CD4-positive, alpha-beta T cell (primary cell): ENCODE data around the gene RGPD3. TPM values are rescaled to one million over a fixed set of nuclear protein-coding genes. Genes with fewer than 3 reads are reported as not detected.
"Not testable (repeated sequence)": the region's sequence is repeated elsewhere in the genome, so short reads cannot be mapped to it uniquely, and the experiment has no call there.

Source experiments
- ATAC-seq: fragments of 200-7000 bp; cut with Tn5 transposase; one replicate; pipeline ENCODE4 v1.10.0; 2022; ENCODE audit warnings: mild to moderate bottlenecking; ENCODE audit not compliant: poor library complexity
- CTCF ChIA-PET: fragments of 350-600 bp; sonication (Branson Sonifier 250); formaldehyde crosslinking; loops from one replicate; lab custom pipeline; 2021; ENCODE audit warnings: antibody characterized with exemption, inconsistent platforms; lab: Charles Lee
- POLR2A ChIA-PET: fragments of 350-600 bp; sonication (Branson Sonifier 250); formaldehyde crosslinking; loops from one replicate; lab custom pipeline; 2021; ENCODE audit warnings: antibody characterized with exemption, inconsistent platforms; lab: Charles Lee
- DNase-seq, 14 experiments: peaks; one replicate each; pipeline ENCODE4 v3.0.0-alpha.2; 2013 to 2020; ENCODE audit warnings: mixed read lengths in 2 of 14
- H3K27ac ChIP-seq, 2 donors: one replicate each; pipeline versions ENCODE4 v1.5.1 to v1.7.0; 2013; ENCODE audit warnings: low read length in 2 of 2, low read depth in 1 of 2, mild to moderate bottlenecking in 1 of 2
- H3K27me3 ChIP-seq, 2 experiments: 1 replicate in 1 of 2; 2 replicates in 1 of 2; pipeline versions ENCODE4 v1.6.1 to v1.7.0; 2013; ENCODE audit warnings: low read length in 2 of 2, control low read depth in 1 of 2, mild to moderate bottlenecking in 1 of 2, moderate library complexity in 1 of 2; ENCODE audit not compliant: insufficient read depth in 2 of 2, control insufficient read depth in 1 of 2
- H3K36me3 ChIP-seq: one replicate; pipeline ENCODE4 v1.6.1; 2013; ENCODE audit warnings: low read length, control low read depth; ENCODE audit not compliant: insufficient read depth
- H3K4me1 ChIP-seq: one replicate; pipeline ENCODE4 v1.6.1; 2013; ENCODE audit warnings: low read length, control low read depth; ENCODE audit not compliant: insufficient read depth
- H3K4me3 ChIP-seq: one replicate; pipeline ENCODE4 v1.5.1; 2013; ENCODE audit warnings: mild to moderate bottlenecking, low read length, moderate library complexity
- H3K9me3 ChIP-seq, 2 experiments: 1 replicate in 1 of 2; 2 replicates in 1 of 2; pipeline versions ENCODE4 v1.6.1 to v1.7.0; 2013; ENCODE audit warnings: low read length in 2 of 2, mild to moderate bottlenecking in 2 of 2, control low read depth in 1 of 2, moderate library complexity in 1 of 2; ENCODE audit not compliant: control insufficient read depth in 1 of 2, insufficient read depth in 1 of 2
- H3K27ac Mint-ChIP-seq: one replicate; pipeline ENCODE4 v1.8.0; 2020; ENCODE audit warnings: mixed read lengths
- H3K27me3 Mint-ChIP-seq: one replicate; pipeline ENCODE4 v1.8.0; 2021; ENCODE audit warnings: mixed read lengths
- H3K36me3 Mint-ChIP-seq: one replicate; pipeline ENCODE4 v1.8.0; 2021; ENCODE audit warnings: low read depth, mixed read lengths
- H3K4me1 Mint-ChIP-seq: one replicate; pipeline ENCODE4 v1.8.0; 2021; ENCODE audit warnings: low read depth, mixed read lengths
- H3K4me3 Mint-ChIP-seq: one replicate; pipeline ENCODE4 v1.8.0; 2020; ENCODE audit warnings: mild to moderate bottlenecking, mixed read lengths
- H3K9me3 Mint-ChIP-seq: one replicate; pipeline ENCODE4 v1.8.0; 2020; ENCODE audit warnings: mixed read lengths
- intact Hi-C, 2 experiments: fragments of 100-400 bp; cut with DNase I in 1 of 2; cut with micrococcal nuclease in 1 of 2; formaldehyde crosslinking; loops; one replicate each; pipeline versions ENCODE4 v1.15.1 to v1.9.0; 2023 to 2025; cut with DNase I, micrococcal nuclease
- total RNA-seq, 174 experiments: library from RNA in 2 of 174; stranded (reverse) in 2 of 174; gene quantifications; one replicate each; pipeline ENCODE4 v1.2.3 and lab custom pipeline; 2021 to 2026
- TF ChIP-seq, protein P1 (sequence below): fragments of 200-600 bp; IDR thresholded peaks from one replicate; pipeline ENCODE4 v1.8.0; 2022; ENCODE audit warnings: antibody characterized with exemption, mild to moderate bottlenecking

RGPD3 gene
- total RNA-seq, 2 experiments from 2014 or later = 0.11 to 0.38 TPM

DNA sequence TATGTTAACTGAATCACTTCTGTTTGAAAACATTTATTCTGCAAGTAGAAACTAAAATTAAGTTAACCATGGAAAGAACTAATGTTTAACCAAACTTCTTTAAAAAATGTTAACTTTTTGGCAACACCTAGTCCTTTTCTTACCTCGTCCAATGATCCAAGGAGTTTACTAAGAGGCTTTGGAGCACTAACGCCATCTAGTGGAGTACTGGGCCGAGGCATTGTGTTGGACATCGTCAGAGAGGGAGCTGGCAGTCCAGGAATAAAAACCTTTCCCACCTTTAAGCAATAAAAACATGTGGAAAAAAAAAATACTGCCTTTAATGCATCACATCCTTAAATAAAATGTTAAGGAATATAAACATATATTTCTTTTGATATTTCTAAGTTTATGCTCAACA is 2.4 kb upstream of the RGPD3 start:
- intact Hi-C loops = loop anchor here (2.0 to 10.0 kb wide), 3 partner anchors 366 to 893 kb away; no protein-coding TSS in a partner anchor
- DNase-seq (peak in 10 of 14 experiments; percentile 15 to 57 (median 42)), ATAC-seq (peak; percentile 67)
- H3K4me1 Mint-ChIP-seq, H3K4me1 ChIP-seq, POLR2A ChIA-PET, H3K27ac ChIP-seq, H3K9me3 ChIP-seq, H3K27me3 Mint-ChIP-seq, H3K4me3 ChIP-seq, H3K27me3 ChIP-seq, H3K36me3 ChIP-seq, H3K27ac Mint-ChIP-seq, H3K4me3 Mint-ChIP-seq, H3K9me3 Mint-ChIP-seq, CTCF ChIA-PET, H3K36me3 Mint-ChIP-seq: not testable (repeated sequence)
- TF ChIP-seq, protein P1, sequence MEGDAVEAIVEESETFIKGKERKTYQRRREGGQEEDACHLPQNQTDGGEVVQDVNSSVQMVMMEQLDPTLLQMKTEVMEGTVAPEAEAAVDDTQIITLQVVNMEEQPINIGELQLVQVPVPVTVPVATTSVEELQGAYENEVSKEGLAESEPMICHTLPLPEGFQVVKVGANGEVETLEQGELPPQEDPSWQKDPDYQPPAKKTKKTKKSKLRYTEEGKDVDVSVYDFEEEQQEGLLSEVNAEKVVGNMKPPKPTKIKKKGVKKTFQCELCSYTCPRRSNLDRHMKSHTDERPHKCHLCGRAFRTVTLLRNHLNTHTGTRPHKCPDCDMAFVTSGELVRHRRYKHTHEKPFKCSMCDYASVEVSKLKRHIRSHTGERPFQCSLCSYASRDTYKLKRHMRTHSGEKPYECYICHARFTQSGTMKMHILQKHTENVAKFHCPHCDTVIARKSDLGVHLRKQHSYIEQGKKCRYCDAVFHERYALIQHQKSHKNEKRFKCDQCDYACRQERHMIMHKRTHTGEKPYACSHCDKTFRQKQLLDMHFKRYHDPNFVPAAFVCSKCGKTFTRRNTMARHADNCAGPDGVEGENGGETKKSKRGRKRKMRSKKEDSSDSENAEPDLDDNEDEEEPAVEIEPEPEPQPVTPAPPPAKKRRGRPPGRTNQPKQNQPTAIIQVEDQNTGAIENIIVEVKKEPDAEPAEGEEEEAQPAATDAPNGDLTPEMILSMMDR = peak; percentile 35

DNA sequence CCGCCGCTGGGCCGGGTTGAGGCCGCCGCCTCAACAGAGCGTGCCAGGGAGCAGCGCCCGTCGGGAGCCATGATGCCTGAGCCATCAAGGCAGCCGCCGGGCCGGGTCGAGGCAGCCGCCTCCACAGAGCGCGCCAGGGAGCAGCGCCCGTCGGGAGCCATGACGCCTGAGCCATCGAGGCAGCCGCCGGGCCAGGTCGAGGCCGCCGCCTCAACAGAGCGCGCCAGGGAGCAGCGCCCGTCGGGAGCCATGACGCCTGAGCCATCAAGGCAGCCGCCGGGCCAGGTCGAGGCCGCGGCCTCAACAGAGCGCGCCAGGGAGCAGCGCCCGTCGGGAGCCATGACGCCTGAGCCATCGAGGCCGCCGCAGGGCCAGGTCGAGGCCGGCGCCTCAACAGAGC is 697 bp downstream of the RGPD3 start:
- H3K4me1 Mint-ChIP-seq, H3K4me3 ChIP-seq, H3K4me3 Mint-ChIP-seq, H3K27ac ChIP-seq, intact Hi-C loops, H3K27me3 Mint-ChIP-seq, CTCF ChIA-PET, H3K4me1 ChIP-seq, H3K27me3 ChIP-seq, H3K27ac Mint-ChIP-seq, H3K36me3 ChIP-seq, DNase-seq, POLR2A ChIA-PET, H3K9me3 ChIP-seq, ATAC-seq, H3K9me3 Mint-ChIP-seq, H3K36me3 Mint-ChIP-seq: not testable (repeated sequence)

DNA sequence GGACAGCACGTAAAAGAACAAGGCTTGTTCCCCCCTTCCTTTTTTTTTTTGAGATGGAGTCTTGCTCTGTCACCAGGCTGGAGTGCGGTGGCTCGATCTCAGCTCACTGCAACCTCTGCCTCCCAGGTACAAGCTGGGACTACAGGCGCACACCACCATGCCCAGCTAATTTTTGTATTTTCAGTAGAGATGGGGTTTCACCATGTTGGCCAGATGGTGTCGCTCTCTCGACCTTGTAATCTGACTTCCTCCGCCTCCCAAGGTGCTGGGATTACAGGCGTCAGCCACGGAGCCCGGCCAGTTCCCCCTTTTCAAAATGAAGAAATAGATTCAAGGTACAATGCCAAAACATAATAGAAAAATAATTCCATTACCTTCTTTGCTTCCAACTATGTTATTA is 6.3 kb downstream of the RGPD3 start:
- H3K4me1 ChIP-seq, H3K36me3 ChIP-seq, H3K4me1 Mint-ChIP-seq, ATAC-seq, H3K36me3 Mint-ChIP-seq, POLR2A ChIA-PET, CTCF ChIA-PET, H3K27ac Mint-ChIP-seq, H3K4me3 Mint-ChIP-seq, H3K27me3 Mint-ChIP-seq, H3K27ac ChIP-seq, H3K4me3 ChIP-seq, intact Hi-C loops, H3K9me3 Mint-ChIP-seq, H3K27me3 ChIP-seq, H3K9me3 ChIP-seq: not testable (repeated sequence)
- DNase-seq = peak in 5 of 14 experiments; percentile 3 to 41 (median 21)

DNA sequence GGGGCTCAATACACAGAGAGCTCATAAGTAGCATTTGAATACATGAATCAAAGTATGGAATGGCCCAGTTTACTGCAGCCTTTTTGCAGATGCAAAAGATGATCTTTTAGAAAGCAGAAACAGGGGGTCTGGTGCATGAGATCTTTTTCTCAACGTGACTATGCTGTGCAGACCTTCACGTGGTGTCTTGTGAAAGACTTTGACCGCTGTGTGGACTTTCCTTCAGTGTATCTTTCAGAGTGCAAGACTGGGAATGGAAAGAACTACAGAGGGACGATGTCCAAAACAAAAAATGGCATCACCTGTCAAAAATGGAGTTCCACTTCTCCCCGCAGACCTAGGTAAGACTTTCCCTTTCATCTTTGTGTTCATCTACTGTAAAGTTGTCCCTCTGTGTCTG is 77.5 kb downstream of the RGPD3 start:
- H3K9me3 Mint-ChIP-seq, H3K27ac ChIP-seq, DNase-seq, POLR2A ChIA-PET, H3K4me1 Mint-ChIP-seq, H3K27me3 Mint-ChIP-seq, ATAC-seq, H3K27me3 ChIP-seq, H3K4me1 ChIP-seq, H3K36me3 ChIP-seq, H3K36me3 Mint-ChIP-seq, intact Hi-C loops, H3K27ac Mint-ChIP-seq, H3K4me3 ChIP-seq, H3K9me3 ChIP-seq, CTCF ChIA-PET, H3K4me3 Mint-ChIP-seq: not testable (repeated sequence)

DNA sequence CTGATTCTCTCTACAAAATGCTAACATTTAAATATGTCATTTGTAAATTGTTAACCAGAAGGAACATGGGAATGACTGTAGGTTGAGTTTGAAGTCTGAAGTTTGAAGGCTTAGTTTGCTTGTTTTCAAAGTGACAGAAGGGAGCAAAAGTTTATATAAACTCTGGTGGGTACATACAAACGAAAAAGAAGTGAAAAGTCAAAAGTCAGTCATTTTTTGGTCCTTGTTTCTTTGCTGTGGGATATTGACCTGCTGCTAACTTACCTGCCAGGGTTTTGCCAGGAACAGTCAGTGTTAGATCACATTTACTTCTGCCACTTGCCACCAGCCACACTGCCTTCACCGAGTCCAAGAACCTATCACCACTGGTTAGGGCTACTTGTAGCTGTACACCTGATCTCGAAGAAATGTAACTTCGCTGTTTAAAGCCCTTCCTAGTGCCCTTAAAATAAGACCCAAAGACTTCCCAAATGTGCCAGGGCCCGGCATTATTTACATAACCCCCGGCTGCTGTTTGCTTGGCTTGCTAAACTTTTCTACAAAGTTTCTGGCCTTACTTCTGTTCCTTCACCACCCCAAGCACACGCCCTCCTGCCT is 79.3 kb downstream of the RGPD3 start:
- DNase-seq, H3K4me3 Mint-ChIP-seq, H3K4me3 ChIP-seq, intact Hi-C loops, H3K9me3 Mint-ChIP-seq, H3K27me3 Mint-ChIP-seq, H3K27ac ChIP-seq, H3K9me3 ChIP-seq, ATAC-seq, H3K36me3 ChIP-seq, CTCF ChIA-PET, H3K27ac Mint-ChIP-seq, H3K27me3 ChIP-seq, H3K36me3 Mint-ChIP-seq, H3K4me1 ChIP-seq, H3K4me1 Mint-ChIP-seq, POLR2A ChIA-PET: not testable (repeated sequence)

DNA sequence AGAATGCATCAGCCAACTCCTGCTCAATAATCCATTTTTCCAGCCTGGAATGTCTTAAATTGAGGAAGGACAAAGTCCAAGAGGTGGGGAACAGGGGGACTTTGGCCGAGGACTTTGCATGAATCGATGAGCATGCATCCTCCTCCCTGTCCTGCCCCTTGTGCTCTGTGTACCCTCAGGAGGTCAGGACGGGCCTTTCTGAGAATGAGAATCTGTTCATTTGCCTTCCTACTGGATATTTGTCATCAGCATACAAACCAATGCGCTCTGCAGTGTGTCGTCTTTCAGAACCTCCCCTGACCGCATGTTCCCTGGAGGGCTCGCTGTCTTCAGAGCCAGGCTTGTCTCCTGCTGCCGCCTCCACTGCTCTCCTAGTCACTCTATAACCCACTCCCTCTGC is 83.7 kb downstream of the RGPD3 start:
- H3K36me3 ChIP-seq, H3K27ac Mint-ChIP-seq, H3K27me3 Mint-ChIP-seq, H3K36me3 Mint-ChIP-seq, H3K27ac ChIP-seq, ATAC-seq, DNase-seq, H3K9me3 Mint-ChIP-seq, H3K27me3 ChIP-seq, H3K4me1 ChIP-seq, POLR2A ChIA-PET, H3K9me3 ChIP-seq, H3K4me3 Mint-ChIP-seq, H3K4me3 ChIP-seq, H3K4me1 Mint-ChIP-seq, intact Hi-C loops, CTCF ChIA-PET: not testable (repeated sequence)
